Fibroblast of skin of back (primary cell): ENCODE data around the gene DHRSX.
"Not testable (repeated sequence)": the region's sequence is repeated elsewhere in the genome, so short reads cannot be mapped to it uniquely, and the experiment has no call there.

Experiments
- DNase-seq: peaks from one replicate; pipeline ENCODE4 v3.0.0-alpha.2; 2013

Gene DHRSX

DNA sequence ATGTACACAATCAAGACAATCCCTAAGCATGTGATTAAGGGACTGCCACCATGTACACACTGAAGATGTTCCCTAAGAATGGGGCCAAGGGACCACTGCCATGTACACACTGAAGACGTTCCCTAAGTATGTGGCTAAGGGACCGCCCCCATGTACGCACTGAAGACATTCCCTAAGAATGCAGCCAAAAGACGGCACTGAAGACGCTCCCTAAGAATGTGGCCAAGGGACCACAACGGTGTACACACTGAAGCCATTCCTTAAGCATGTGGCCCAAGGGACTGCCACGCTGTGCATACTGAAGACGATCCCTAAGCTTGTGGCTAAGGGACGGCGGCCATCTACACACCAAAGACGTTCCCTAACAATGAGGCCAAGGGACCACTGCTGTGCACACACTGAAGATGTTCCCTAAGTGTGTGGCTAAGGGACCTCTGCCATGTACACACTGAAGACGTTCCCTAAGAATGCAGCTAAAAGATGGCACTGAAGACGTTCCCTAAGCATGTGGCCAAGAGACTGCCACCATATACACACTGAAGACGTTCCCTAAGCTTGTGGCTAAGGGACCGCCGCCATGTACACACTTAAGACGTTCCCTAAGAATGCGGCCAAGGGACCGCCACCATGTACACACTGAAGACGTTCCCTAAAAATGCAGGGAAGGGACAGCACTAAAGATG is 26.4 kb downstream of the DHRSX start:
- DNase-seq: no peak

GRCh38 chrX:2473064-2473463 is 27.7 kb downstream of the DHRSX start:
- DNase-seq: not testable (repeated sequence)

DNA sequence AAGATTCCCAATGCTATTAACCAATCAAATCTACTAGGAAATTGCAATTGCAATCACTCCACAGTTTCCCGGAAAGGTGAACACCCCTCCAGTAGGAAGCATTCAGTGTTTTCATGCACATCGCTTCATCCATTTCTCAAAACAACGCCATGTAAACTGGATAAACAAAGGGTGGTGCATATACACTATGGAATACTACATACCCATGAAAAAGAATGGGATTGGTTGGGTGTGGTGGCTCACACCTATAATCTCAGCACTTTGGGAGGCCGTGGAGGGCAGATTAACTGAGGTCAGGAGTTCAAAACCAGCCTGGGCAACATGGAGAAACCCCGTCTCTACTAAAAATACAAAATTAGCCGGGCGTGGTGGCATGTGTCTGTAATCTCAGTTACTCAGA is 29.1 kb downstream of the DHRSX start:
- no peak for DNase-seq

- not testable (repeated sequence) for DNase-seq
Measured at GRCh38 chrX:2471126-2471525, 29.6 kb downstream of the DHRSX start.

DNA sequence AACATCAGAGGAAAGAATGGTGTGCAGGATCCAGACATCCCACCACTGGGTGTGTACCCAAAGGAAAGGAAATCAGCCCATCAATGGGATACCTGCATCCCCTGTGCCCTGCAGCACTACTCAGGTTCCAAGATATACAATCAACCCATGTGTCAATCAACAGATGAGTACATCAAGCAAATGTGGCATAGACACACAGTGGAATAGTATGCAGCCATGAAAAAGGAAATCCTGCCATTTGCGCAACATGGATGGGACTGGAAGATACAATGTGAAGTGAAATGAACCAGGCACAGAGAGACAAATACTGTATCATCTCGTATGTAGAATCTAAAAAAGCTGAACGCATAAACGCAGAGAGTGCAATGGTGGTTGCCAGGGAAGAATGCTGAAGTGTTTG is 30.9 kb downstream of the DHRSX start:
- DNase-seq: not testable (repeated sequence)

GRCh38 chrX:2469196-2469685 is 31.5 kb downstream of the DHRSX start:
- DNase-seq: no peak

DNA sequence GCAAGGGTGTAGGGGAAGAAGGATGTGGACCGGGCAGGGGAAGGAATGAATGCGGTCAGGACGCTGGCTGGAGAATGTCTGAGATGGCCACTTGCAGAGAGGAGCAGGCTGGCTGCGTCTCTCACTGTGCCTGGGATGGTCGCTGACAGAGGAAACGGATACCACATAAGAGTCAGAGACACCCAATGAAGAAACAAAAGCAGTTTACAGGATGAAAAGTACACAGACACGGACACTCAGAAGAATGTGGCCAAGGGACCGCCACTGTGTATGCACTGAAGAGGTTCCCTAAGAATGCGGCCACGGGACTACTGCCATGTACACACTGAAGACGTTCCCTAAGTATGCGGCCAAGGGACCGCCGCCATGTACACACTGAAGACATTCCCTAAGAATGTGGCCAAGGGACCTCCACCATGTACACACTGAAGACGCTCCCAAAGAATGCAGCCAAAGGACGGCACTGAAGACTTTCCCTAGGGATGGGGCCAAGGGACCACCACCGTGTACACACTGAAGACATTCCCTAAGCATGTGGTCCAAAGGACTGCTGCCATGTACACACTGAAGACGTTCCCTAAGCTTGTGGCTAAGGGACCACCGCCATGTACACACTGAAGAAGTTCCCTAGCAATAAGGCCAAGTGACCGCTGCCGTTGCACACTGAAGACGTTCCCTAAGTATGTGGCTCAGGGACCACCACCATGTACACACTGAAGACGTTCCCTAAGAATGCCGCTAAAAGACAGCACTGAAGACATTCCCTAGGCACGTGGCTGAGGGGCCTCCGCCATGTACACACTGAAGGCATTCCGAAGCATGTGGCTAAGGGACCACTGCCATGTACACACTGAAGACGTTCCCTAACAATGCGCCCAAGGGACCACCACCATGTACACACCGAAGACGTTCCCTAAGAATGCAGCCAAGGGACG is 32.2 kb downstream of the DHRSX start:
- DNase-seq: peak; percentile 79

DNA sequence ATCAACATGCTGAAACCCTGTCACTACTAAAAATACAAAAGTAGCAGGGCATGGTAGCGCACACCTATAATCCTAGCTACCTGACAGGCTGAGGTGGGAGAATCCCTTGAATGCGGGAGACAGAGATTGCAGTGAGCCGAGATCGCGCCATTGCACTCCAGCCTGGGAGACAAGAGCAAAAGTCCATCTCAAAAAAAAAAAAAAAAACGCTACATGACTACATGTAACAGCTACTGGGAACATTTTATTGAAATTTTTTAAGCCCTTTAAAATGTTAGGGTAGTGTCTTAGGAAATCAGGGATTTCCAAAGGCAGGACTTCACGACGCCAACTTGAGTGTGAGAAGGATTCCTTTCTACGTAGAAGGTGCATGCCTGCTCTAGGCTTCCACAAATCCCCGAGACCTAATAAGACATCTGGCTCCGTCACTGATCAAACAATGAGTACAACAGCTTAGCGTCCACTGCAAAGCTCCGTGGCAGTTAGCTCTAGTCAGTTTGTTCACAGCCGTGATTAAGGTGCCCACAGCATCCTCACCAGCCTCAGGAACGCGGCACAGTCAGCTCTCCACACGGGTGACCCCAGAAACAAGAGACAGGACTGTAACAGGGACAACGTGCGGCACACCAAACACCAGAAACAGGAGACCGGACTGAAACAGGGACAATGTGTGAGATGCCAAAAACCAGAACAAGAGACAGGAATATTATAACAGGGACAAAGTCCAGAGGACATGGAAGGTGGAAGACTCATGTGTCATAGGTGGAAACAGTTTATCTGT is 33.7 kb downstream of the DHRSX start:
- DNase-seq: no peak

DNA sequence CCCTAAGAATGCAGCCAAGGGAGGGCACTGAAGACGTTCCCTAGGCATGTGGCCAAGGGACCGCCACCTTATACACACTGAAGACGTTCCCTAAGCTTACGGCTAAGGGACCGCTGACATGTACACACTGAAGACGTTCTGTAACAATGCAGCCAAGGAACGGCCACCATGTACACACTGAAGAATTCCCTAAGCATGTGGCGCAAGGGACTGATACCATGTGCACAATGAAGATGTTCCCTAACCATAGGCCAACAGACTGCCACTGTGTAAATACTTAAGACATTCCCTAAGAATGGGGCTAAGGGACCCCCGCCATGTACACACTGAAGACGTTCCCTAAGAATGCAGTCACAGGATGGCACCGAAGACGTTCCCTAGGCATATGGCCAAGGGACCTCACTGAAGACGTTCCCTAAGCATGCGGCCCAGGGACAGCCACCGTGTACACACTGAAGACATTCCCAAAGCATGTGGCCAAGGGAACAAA is 36.1 kb downstream of the DHRSX start:
- peak; percentile 30 for DNase-seq

DNA sequence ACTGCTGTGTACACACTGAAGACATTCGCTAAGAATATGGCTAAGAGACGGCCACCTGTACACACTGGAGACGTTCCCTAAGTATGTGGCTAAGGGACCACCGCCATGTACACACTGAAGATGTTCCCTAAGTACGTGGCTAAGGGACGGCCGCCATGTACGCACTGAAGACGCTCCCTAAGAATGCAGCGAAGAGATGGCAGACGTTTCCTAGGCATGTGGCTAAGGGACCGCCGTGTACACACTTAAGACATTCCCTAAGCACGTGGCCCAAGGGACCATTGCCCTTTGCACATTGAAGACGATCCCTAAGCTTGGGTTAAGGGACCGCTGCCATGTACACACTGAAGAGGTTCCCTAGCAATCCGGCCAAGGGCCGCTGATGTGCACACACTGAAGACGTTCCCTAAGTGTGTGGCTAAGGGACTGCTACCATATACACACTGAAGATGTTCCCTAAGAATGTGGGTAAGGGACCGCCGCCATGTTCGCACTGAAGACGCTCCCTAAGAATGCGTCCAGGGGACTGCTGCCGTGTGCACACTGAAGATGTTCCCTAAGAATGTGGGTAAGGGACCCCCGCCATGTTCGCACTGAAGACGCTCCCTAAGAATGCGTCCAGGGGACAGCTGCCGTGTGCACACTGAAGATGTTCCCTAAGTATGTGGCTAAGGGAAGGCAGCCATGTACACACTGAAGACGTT is 36.7 kb downstream of the DHRSX start:
- peak; percentile 32 for DNase-seq

DNA sequence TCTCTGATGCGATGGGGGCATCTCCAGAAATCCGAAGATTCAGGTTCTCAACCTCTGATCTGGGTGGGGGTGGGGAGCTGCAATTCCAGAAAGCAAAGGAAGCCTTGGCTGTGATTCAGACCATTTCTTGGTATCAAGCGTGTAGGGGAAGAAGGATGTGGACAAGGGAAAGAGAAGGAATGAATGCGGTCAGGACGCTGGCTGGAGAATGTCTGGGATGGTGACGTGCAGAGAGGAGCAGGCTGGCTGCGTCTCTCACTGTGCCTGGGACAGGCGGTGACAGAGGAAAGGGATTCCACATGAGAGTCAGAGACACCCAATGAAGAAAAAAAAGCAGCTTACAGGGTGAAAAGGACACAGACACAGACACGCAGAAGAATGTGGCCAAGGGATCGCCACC is 37.3 kb downstream of the DHRSX start:
- DNase-seq: peak; percentile 70

DNA sequence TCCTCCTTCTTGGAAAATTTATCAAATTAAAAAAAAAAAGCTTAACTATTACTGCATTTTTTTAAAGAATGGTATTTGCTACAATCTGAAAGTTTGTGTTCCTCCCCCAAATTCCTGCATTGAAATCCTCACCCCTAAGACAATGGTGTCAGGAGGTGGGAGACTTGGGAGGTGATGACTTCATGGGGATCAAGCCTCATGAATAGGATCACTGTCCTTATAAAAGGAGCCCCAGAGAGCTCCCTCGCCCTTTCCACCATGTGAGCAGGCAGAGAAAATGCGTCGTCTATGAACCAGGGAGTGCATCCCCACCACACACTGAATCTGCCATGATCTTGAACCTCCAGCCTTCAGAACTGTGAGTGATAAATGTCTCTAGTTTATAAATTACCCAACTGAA is 38.0 kb downstream of the DHRSX start:
- no peak for DNase-seq

GRCh38 chrX:2462074-2462473 is 38.7 kb downstream of the DHRSX start:
- no peak for DNase-seq

DNA sequence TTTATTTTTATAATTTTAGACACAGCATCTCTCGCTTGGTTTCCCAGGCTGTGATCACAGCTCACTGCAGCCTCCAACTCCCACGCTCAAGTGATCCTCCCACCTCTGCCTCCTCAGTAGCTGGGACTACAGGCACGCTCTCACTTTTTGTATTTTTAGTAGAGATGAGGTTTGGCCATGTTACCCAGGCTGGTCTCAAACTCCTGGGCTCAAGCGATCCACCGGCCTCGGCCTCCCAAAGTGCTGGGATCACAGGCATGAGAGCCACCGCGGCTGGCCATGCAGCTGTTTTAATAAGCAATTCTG is 39.1 kb downstream of the DHRSX start:
- DNase-seq: no peak

- DNase-seq: not testable (repeated sequence)
Measured at GRCh38 chrX:2460821-2461710, 39.7 kb downstream of the DHRSX start.

DNA sequence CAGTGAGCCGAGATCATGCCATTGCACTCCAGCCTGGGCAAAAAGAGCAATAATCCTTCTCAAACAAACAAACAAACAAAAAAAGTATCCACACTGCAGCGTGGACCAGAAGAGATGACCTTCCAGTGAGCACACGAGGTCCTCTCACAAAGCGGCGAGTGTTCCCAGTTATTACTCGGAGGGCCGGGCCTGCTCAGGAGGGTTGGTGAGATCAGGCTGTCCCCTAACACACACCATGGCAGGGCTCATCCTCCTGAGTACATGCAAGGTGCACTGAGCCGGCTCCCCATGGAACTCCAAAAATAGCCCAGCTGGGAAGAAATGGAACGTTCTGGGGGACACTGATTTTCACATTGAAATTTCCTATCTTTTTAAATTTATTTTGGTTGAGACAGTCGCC is 40.7 kb downstream of the DHRSX start:
- DNase-seq: not testable (repeated sequence)

DNA sequence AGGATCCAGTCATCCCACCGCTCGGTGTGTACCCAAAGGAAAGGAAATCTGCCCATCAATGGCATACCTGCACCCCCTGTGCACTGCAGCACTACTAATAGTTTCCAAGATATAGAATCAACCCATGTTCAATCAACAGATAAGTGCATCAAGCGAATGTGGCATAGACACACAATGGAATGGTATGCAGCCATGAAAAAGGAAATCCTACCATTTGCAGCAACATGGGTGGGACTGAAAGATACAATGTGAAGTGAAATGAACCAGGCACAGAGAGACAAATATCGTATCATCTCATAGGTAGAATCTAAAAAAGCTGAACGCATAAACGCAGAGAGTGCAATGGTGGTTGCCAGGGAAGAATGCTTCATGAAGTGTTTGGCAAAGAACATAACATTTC is 42.5 kb downstream of the DHRSX start:
- no peak for DNase-seq

GRCh38 chrX:2457289-2458133 is 43.3 kb downstream of the DHRSX start:
- DNase-seq: no peak

DNA sequence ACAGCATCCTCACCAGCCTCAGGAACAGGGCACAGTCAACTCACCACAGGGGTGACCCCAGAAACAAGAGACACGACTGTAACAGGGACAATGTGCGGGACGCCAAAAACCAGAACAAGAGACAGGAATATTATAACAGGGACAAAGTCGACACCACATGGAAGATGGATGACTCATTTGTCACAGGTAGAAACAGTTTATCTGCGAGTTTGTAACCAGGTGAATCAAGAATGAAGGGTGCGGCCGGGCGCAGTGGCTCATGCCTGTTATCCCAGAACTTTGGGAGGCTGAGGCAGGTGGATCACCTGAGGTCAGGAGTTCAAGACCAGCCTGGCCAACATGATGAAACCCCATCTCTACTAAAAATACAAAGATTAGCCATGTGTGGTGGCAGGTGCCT is 44.7 kb downstream of the DHRSX start:
- DNase-seq: not testable (repeated sequence)

- not testable (repeated sequence) for DNase-seq
Measured at GRCh38 chrX:2454620-2455019, 46.2 kb downstream of the DHRSX start.
